ENCODE results near the gene RBCK1. TPM values are rescaled to one million over a fixed set of nuclear protein-coding genes. Genes with fewer than 3 reads are reported as not detected.

Gene RBCK1
- total and polyA plus RNA-seq, 2 of the 4 experiments (the other 2 are of a cell fraction): 29.9 to 84.2 TPM

GRCh38 chr20:435558-435957 is 27.5 kb downstream of the RBCK1 start:
- no peak overlapping the region for H4K8ac ChIP-seq (ENCODE audit: low read depth in 2 of 2, low read length in 2 of 2)
- H4K5ac ChIP-seq (ENCODE audit: low read depth, low read length): no peak overlapping the region
- H2BK120ac ChIP-seq (ENCODE audit: low read depth, low read length): no peak overlapping the region
- no peak overlapping the region for H3K18ac ChIP-seq (ENCODE audit: low read depth, low read length)
- H3K27ac ChIP-seq (ENCODE audit: insufficient read depth, low read length): no peak overlapping the region
- no peak overlapping the region for H3K4ac ChIP-seq (ENCODE audit: low read depth, low read length)
- H3K56ac ChIP-seq (ENCODE audit: extremely low read depth, insufficient read depth, low read length): no peak overlapping the region
- no peak for TF ChIP-seq SMC3 (IDR thresholded peaks at IDR 0.05; ENCODE audit: low read depth, low read length)
- no peak for TF ChIP-seq RFX5 (IDR thresholded peaks at IDR 0.05; ENCODE audit: low read depth, low read length)
- TF ChIP-seq CHD1 (IDR thresholded peaks at IDR 0.05; ENCODE audit: low read depth, low read length): no peak
- TF ChIP-seq POLR2A (IDR thresholded peaks at IDR 0.05; ENCODE audit: low read depth, low read length): no peak
- TF ChIP-seq CEBPB (IDR thresholded peaks at IDR 0.05; ENCODE audit: low read depth, low read length): no peak
- no peak for TF ChIP-seq MXI1 (IDR thresholded peaks at IDR 0.05; ENCODE audit: borderline replicate concordance, low read depth, low read length)
- TF ChIP-seq, protein P1, sequence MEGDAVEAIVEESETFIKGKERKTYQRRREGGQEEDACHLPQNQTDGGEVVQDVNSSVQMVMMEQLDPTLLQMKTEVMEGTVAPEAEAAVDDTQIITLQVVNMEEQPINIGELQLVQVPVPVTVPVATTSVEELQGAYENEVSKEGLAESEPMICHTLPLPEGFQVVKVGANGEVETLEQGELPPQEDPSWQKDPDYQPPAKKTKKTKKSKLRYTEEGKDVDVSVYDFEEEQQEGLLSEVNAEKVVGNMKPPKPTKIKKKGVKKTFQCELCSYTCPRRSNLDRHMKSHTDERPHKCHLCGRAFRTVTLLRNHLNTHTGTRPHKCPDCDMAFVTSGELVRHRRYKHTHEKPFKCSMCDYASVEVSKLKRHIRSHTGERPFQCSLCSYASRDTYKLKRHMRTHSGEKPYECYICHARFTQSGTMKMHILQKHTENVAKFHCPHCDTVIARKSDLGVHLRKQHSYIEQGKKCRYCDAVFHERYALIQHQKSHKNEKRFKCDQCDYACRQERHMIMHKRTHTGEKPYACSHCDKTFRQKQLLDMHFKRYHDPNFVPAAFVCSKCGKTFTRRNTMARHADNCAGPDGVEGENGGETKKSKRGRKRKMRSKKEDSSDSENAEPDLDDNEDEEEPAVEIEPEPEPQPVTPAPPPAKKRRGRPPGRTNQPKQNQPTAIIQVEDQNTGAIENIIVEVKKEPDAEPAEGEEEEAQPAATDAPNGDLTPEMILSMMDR (conservative IDR thresholded peaks at IDR 0.05; ENCODE audit: low read depth, low read length): no peak
- TF ChIP-seq RCOR1 (IDR thresholded peaks at IDR 0.05; ENCODE audit: insufficient replicate concordance, low read length): no peak
- TF ChIP-seq USF2 (IDR thresholded peaks at IDR 0.05; ENCODE audit: low read depth, low read length): no peak
- TF ChIP-seq RAD21 (IDR thresholded peaks at IDR 0.05; ENCODE audit: low read length): no peak
- no peak for TF ChIP-seq NFE2L2 (IDR thresholded peaks at IDR 0.05; ENCODE audit: low read depth, low read length)
- no peak for TF ChIP-seq MAZ (IDR thresholded peaks at IDR 0.05; ENCODE audit: borderline replicate concordance, low read depth, low read length)
- TF ChIP-seq BHLHE40 (IDR thresholded peaks at IDR 0.05; ENCODE audit: low read depth, low read length): no peak
- TF ChIP-seq MAFK (IDR thresholded peaks at IDR 0.05; ENCODE audit: low read depth, low read length): no peak
- TF ChIP-seq, protein P2, sequence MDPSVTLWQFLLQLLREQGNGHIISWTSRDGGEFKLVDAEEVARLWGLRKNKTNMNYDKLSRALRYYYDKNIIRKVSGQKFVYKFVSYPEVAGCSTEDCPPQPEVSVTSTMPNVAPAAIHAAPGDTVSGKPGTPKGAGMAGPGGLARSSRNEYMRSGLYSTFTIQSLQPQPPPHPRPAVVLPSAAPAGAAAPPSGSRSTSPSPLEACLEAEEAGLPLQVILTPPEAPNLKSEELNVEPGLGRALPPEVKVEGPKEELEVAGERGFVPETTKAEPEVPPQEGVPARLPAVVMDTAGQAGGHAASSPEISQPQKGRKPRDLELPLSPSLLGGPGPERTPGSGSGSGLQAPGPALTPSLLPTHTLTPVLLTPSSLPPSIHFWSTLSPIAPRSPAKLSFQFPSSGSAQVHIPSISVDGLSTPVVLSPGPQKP (IDR thresholded peaks at IDR 0.05; ENCODE audit: borderline replicate concordance, low read depth, low read length): no peak
- ATAC-seq (ENCODE audit: low read depth) (no peak), DNase-seq (no peak)
- in situ Hi-C loops (cut with MboI; ENCODE audit: low sequenced_read_pairs): no loop called here
- 67% methylated on average over 2 of the region's 7 CpGs; no CpG with 5 or more reads in 1 of the 2 experiments for WGBS, 2 experiments (ENCODE audit: extremely low coverage in 2 of 2, insufficient read length in 1 of 2)
- H3K36me3 ChIP-seq (ENCODE audit: control insufficient read depth, insufficient read depth, low read length): peaks cover 75% of the 10 kb centered on the region
- H3K9ac ChIP-seq (ENCODE audit: low read depth, low read length): no peak overlapping the region
- H2AK9ac ChIP-seq (replicated peaks; ENCODE audit: low read depth, low read length, poor library complexity): no peak overlapping the region
- no peak overlapping the region for H2BK15ac ChIP-seq (ENCODE audit: low read depth, low read length)
- H2BK20ac ChIP-seq (ENCODE audit: low read depth, low read length): no peak overlapping the region
- no peak overlapping the region for H3K4me3 ChIP-seq (ENCODE audit: insufficient read depth, low read depth, low read length)
- H3K23ac ChIP-seq (ENCODE audit: low read depth, low read length): no peak overlapping the region
- peaks cover 20% of the 10 kb centered on the region for H4K20me1 ChIP-seq (ENCODE audit: insufficient read depth, low read length)
- peaks cover 3 to 30% of the 10 kb centered on the region in 2 experiments; a peak in 3 of 4 replicates for H3K79me1 ChIP-seq (ENCODE audit: low read depth in 1 of 2, low read length in 2 of 2)
- H4K91ac ChIP-seq (ENCODE audit: insufficient read depth, low read depth, low read length): no peak overlapping the region
- H2AK5ac ChIP-seq (ENCODE audit: low read depth, low read length): no peak overlapping the region
- no peaks in the 10 kb centered on the region for H3K4me1 ChIP-seq (ENCODE audit: control insufficient read depth, insufficient read depth, low read length)
- no peak overlapping the region for H3K14ac ChIP-seq (replicated peaks; ENCODE audit: low read depth, low read length)
- H3K9me3 ChIP-seq (ENCODE audit: control insufficient read depth, insufficient read depth, low read length): no peaks in the 10 kb centered on the region
- H3K9me1 ChIP-seq (ENCODE audit: insufficient read depth, low read length): peaks cover 3% of the 10 kb centered on the region; the same call in 1 of the 2 replicates
- no peak overlapping the region for H2AFZ ChIP-seq (replicated peaks; ENCODE audit: low read length, poor library complexity)
- CTCF ChIA-PET: no interaction called here
- BruUV-seq (replicated peaks): no TSS peak
- H3K4me2 ChIP-seq (ENCODE audit: low read depth, low read length): no peak overlapping the region
- H2BK5ac ChIP-seq (ENCODE audit: low read depth, low read length, poor library complexity, severe bottlenecking): no peak overlapping the region
- intact Hi-C loops (cut with micrococcal nuclease): no loop called here
- POLR2A ChIA-PET (ENCODE audit: unreplicated experiment): no interaction called here
- no peaks in the 10 kb centered on the region for H3K27me3 ChIP-seq (ENCODE audit: control insufficient read depth, insufficient read depth, low read length)
- dilution Hi-C loops (cut with HindIII; ENCODE audit: low sequenced_read_pairs, unreplicated experiment): no loop called here

All from IMR-90 (cell line).